NCI-H82 treated with DMSO at 0.1 percent for 48 hours (cell line): ENCODE data around the gene CDKL5.

ENCODE experiments used
- DNase-seq: peaks from one replicate; lab custom pipeline; 2025; ENCODE audit not compliant: unreplicated experiment; lab: John Stamatoyannopoulos, UW

The CDKL5 gene

GRCh38 chrX:18687856-18688495 lies 262.6 kb downstream of the CDKL5 start:
- DNase-seq = no peak

- DNase-seq = no peak
Observed at GRCh38 chrX:18691431-18691830, 266.0 kb downstream of the CDKL5 start.

GRCh38 chrX:18692541-18692940 lies 267.1 kb downstream of the CDKL5 start:
- DNase-seq = peak; percentile 93

- DNase-seq = no peak
Observed at GRCh38 chrX:18696653-18697052, 271.2 kb downstream of the CDKL5 start.

GRCh38 chrX:18698737-18699650 lies 273.6 kb downstream of the CDKL5 start:
- DNase-seq = no peak

GRCh38 chrX:18701621-18702361 lies 276.4 kb downstream of the CDKL5 start:
- no peak for DNase-seq

- no peak for DNase-seq
Observed at GRCh38 chrX:18702362-18703195, 277.2 kb downstream of the CDKL5 start.
